ENCODE results near the gene MICAL2. TPM values are rescaled to one million over a fixed set of nuclear protein-coding genes. Genes with fewer than 3 reads are reported as not detected.

MICAL2 gene
- total RNA-seq, 1 donor from 2014 or later, result 57.1 TPM

GRCh38 chr11:12127206-12127898 lies 17.0 kb downstream of the MICAL2 start:
- DNase-seq, result no peak
- intact Hi-C loops (cut with micrococcal nuclease), result no loop called here
- no peak for ATAC-seq

- intact Hi-C loops (cut with micrococcal nuclease), result no loop called here
- ATAC-seq, result no peak
Measured at GRCh38 chr11:12128301-12128751, 17.9 kb downstream of the MICAL2 start.

GRCh38 chr11:12129227-12129626 lies 18.8 kb downstream of the MICAL2 start:
- no peak for DNase-seq
- intact Hi-C loops (cut with micrococcal nuclease), result no loop called here
- ATAC-seq, result no peak

More at GRCh38 chr11:12128301-12128751, 17.9 kb downstream of the MICAL2 start:
- no peak for DNase-seq

GRCh38 chr11:12130180-12130980 lies 20.0 kb downstream of the MICAL2 start:
- intact Hi-C loops (cut with micrococcal nuclease), result no loop called here
- ATAC-seq (no peak), DNase-seq (no peak)

GRCh38 chr11:12131943-12132789 lies 21.8 kb downstream of the MICAL2 start:
- ATAC-seq, result peak; percentile 35
- no peak for DNase-seq
- intact Hi-C loops (cut with micrococcal nuclease), result no loop called here

GRCh38 chr11:12132790-12133145 lies 22.4 kb downstream of the MICAL2 start:
- DNase-seq (no peak), ATAC-seq (no peak)
- intact Hi-C loops (cut with micrococcal nuclease), result no loop called here

GRCh38 chr11:12133547-12134235 lies 23.3 kb downstream of the MICAL2 start:
- intact Hi-C loops (cut with micrococcal nuclease), result no loop called here
- ATAC-seq, result no peak
- DNase-seq, result no peak

GRCh38 chr11:12134236-12134585 lies 23.8 kb downstream of the MICAL2 start:
- DNase-seq, result peak; percentile 43
- ATAC-seq, result peak; percentile 25
- intact Hi-C loops (cut with micrococcal nuclease), result no loop called here

GRCh38 chr11:12135185-12135584 lies 24.8 kb downstream of the MICAL2 start:
- no peak for ATAC-seq
- intact Hi-C loops (cut with micrococcal nuclease), result no loop called here
- no peak for DNase-seq

GRCh38 chr11:12137005-12137690 lies 26.8 kb downstream of the MICAL2 start:
- DNase-seq, result no peak
- intact Hi-C loops (cut with micrococcal nuclease), result no loop called here
- no peak for ATAC-seq

- ATAC-seq, result no peak
- intact Hi-C loops (cut with micrococcal nuclease), result no loop called here
- DNase-seq, result no peak
Measured at GRCh38 chr11:12137938-12138731, 27.7 kb downstream of the MICAL2 start.

- ATAC-seq, result peak; percentile 19
- intact Hi-C loops (cut with micrococcal nuclease), result no loop called here
- DNase-seq, result peak; percentile 47
Measured at GRCh38 chr11:12139144-12139881, 28.9 kb downstream of the MICAL2 start.

GRCh38 chr11:12140186-12140793 lies 29.9 kb downstream of the MICAL2 start:
- intact Hi-C loops (cut with micrococcal nuclease), result no loop called here
- no peak for ATAC-seq
- DNase-seq, result no peak

GRCh38 chr11:12141283-12141682 lies 30.9 kb downstream of the MICAL2 start:
- DNase-seq, result no peak
- ATAC-seq, result no peak
- intact Hi-C loops (cut with micrococcal nuclease), result no loop called here

GRCh38 chr11:12142176-12142575 lies 31.8 kb downstream of the MICAL2 start:
- no peak for ATAC-seq
- no peak for DNase-seq
- intact Hi-C loops (cut with micrococcal nuclease), result no loop called here

- ATAC-seq (no peak), DNase-seq (no peak)
- intact Hi-C loops (cut with micrococcal nuclease), result no loop called here
Measured at GRCh38 chr11:12142909-12143308, 32.5 kb downstream of the MICAL2 start.

Measured in left ventricle myocardium superior (tissue), 1 donor.